Measurements from ENCODE around the gene PDE4DIP. TPM values are rescaled to one million over a fixed set of nuclear protein-coding genes. Genes with fewer than 3 reads are reported as not detected.
"Not testable (repeated sequence)": the region's sequence is repeated elsewhere in the genome, so short reads cannot be mapped to it uniquely, and the experiment has no call there.

Gene PDE4DIP
- total and polyA plus RNA-seq, 4 donors, result 131 to 249 (median 215) TPM

- not testable (repeated sequence) for H3K4me1 ChIP-seq (ENCODE audit: control insufficient read depth, insufficient read depth, low read length); H3K36me3 ChIP-seq (ENCODE audit: control insufficient read depth, insufficient read depth, low read length); H3K9me3 ChIP-seq (ENCODE audit: control insufficient read depth, insufficient read depth, low read length); H3K4me3 ChIP-seq (ENCODE audit: low read depth, low read length); DNase-seq (ENCODE audit: low read depth in 4 of 6, low spot score in 6 of 6); H3K27me3 ChIP-seq (ENCODE audit: control insufficient read depth, insufficient read depth, low read length); H3K27ac ChIP-seq (ENCODE audit: low read depth, low read length)
- no CpG with 5 or more reads among the region's 3 CpGs for WGBS (ENCODE audit: insufficient coverage)
Measured at GRCh38 chr1:148862590-148862989, 18.4 kb downstream of the PDE4DIP start.

DNA sequence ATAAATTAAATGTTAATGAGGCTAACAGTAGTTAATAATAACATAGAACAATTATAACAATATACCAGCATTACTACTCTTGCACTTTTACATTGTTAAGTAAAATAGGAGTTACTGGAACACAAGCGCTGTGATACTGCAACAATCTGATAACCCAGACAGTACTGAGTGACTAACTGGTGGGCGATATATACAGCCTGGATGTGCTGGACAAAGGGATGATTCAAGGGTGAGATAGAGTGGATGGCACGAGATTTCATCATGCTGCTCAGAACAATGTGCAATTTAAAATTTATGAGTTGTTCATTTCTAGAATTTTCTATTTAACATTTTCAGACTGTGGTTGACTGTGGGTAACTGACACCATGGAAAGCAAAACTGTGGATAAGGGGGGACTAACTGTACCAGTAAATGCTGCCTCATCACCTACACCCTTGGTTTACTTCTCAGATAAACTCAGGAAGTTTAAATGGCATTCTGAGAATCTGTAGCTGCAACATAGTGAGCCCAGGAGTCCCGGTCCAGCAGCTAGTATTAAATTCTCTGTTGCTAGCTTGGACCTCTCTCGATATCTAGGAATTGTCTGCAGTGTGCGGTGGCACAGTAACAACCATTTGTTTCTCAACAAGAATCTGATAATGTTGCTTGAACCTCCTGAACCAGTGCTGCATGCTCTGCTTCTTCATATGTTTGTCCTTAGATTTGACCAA, 24.9 kb downstream of the PDE4DIP start:
- not testable (repeated sequence) for DNase-seq (ENCODE audit: low read depth in 4 of 6, low spot score in 6 of 6); H3K9me3 ChIP-seq (ENCODE audit: control insufficient read depth, insufficient read depth, low read length); H3K4me3 ChIP-seq (ENCODE audit: low read depth, low read length); H3K36me3 ChIP-seq (ENCODE audit: control insufficient read depth, insufficient read depth, low read length); H3K27me3 ChIP-seq (ENCODE audit: control insufficient read depth, insufficient read depth, low read length); H3K27ac ChIP-seq (ENCODE audit: low read depth, low read length); H3K4me1 ChIP-seq (ENCODE audit: control insufficient read depth, insufficient read depth, low read length)
- no CpG with 5 or more reads among the region's 6 CpGs for WGBS (ENCODE audit: insufficient coverage)

DNA sequence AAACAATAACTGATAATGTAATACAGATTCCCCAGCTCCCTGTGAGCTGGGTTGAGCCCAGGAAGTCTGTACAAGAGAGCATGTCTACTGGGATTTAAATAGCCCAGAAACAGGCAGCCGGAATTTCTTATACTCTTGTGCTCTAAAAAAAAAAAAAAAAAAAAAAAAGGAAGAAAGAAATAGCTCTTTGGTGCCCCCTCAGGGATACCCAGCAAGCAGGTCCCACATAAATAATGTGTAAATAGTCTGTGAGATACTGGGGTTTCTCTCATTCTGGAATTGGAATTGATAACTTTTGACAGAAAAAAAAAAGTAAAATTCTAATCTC, 25.4 kb downstream of the PDE4DIP start:
- no CpG with 5 or more reads among the region's 1 CpG for WGBS (ENCODE audit: insufficient coverage)
- not testable (repeated sequence) for H3K27ac ChIP-seq (ENCODE audit: low read depth, low read length); H3K36me3 ChIP-seq (ENCODE audit: control insufficient read depth, insufficient read depth, low read length); H3K9me3 ChIP-seq (ENCODE audit: control insufficient read depth, insufficient read depth, low read length); DNase-seq (ENCODE audit: low read depth in 4 of 6, low spot score in 6 of 6); H3K4me1 ChIP-seq (ENCODE audit: control insufficient read depth, insufficient read depth, low read length); H3K4me3 ChIP-seq (ENCODE audit: low read depth, low read length); H3K27me3 ChIP-seq (ENCODE audit: control insufficient read depth, insufficient read depth, low read length)

DNA sequence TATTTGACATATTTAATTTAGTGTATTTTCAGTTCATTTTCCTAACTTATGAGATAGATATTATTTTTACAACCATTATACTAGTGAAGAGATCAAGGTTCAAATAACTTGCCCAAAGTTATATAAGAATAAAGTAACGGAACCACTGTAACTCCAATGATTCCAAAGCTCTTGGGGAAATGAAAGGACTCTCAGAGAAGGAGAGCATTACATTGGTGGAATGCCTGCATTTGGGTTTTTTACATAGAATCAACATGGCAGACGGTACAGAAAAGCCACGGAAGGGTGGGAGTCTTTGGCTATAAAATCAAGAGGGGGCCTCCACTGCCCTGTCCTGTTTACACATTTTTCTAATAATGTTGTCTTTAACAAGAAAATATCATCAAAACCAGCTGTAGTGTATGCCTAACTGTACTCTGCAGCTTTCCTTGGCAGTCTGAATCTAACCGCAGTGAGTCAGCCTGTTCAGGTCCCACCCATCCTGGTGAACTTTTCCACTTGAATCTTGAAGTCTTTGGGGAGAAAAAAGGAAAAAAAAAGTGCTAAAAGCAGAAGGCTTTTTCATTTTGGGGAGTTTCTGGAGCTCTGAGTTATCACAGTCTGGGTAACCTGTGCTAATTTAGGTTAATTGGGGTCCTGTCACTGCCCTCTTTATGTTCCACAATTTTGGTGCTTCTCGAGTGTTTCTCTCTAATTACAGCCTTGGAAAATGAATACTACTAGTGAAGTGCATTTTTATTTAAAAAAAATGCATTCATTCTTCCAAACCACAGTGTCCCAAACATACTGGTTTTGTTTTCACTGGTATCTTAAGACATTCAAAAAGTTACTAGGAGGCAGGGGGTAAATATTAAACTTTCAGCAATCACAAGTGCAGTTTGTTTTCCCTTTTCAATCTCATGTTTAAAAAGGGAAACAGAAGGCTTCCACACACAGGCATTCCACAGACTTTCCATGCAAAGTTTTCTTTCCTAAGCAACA, 30.5 kb downstream of the PDE4DIP start:
- WGBS (ENCODE audit: insufficient coverage), result no CpG with 5 or more reads among the region's 5 CpGs
- H3K27me3 ChIP-seq (ENCODE audit: control insufficient read depth, insufficient read depth, low read length); H3K36me3 ChIP-seq (ENCODE audit: control insufficient read depth, insufficient read depth, low read length); H3K4me1 ChIP-seq (ENCODE audit: control insufficient read depth, insufficient read depth, low read length); DNase-seq (ENCODE audit: low read depth in 4 of 6, low spot score in 6 of 6); H3K9me3 ChIP-seq (ENCODE audit: control insufficient read depth, insufficient read depth, low read length); H3K27ac ChIP-seq (ENCODE audit: low read depth, low read length); H3K4me3 ChIP-seq (ENCODE audit: low read depth, low read length): not testable (repeated sequence)

- not testable (repeated sequence) for H3K9me3 ChIP-seq (ENCODE audit: control insufficient read depth, insufficient read depth, low read length); H3K4me1 ChIP-seq (ENCODE audit: control insufficient read depth, insufficient read depth, low read length); H3K27ac ChIP-seq (ENCODE audit: low read depth, low read length); H3K4me3 ChIP-seq (ENCODE audit: low read depth, low read length); DNase-seq (ENCODE audit: low read depth in 4 of 6, low spot score in 6 of 6); H3K27me3 ChIP-seq (ENCODE audit: control insufficient read depth, insufficient read depth, low read length); H3K36me3 ChIP-seq (ENCODE audit: control insufficient read depth, insufficient read depth, low read length)
- WGBS (ENCODE audit: insufficient coverage), result no CpG with 5 or more reads among the region's 2 CpGs
Measured at GRCh38 chr1:148879812-148880416, 35.7 kb downstream of the PDE4DIP start.

DNA sequence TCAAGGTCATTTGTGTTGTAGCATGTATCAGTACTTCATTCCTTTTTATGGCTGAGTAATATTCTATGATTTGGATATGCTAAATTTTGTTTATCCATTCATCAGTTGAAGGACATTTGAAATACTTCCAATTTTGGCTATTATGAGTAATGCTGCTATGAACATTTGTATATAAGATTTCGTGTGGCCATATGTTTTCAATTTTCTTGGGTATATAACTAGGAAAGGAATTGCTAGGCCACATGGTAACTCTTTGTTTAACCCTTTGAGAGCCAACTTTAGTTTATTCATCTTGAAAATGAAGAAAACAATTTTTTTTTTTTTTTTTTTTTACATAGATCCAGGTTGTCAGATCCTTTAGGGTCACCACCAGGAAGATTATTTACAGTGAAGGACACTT, 37.0 kb downstream of the PDE4DIP start:
- DNase-seq (ENCODE audit: low read depth in 4 of 6, low spot score in 6 of 6); H3K4me3 ChIP-seq (ENCODE audit: low read depth, low read length); H3K4me1 ChIP-seq (ENCODE audit: control insufficient read depth, insufficient read depth, low read length); H3K27me3 ChIP-seq (ENCODE audit: control insufficient read depth, insufficient read depth, low read length); H3K27ac ChIP-seq (ENCODE audit: low read depth, low read length); H3K36me3 ChIP-seq (ENCODE audit: control insufficient read depth, insufficient read depth, low read length); H3K9me3 ChIP-seq (ENCODE audit: control insufficient read depth, insufficient read depth, low read length): not testable (repeated sequence)
- no CpG with 5 or more reads among the region's 1 CpG for WGBS (ENCODE audit: insufficient coverage)

- H3K27me3 ChIP-seq (ENCODE audit: control insufficient read depth, insufficient read depth, low read length); H3K27ac ChIP-seq (ENCODE audit: low read depth, low read length); H3K4me3 ChIP-seq (ENCODE audit: low read depth, low read length); DNase-seq (ENCODE audit: low read depth in 4 of 6, low spot score in 6 of 6); H3K36me3 ChIP-seq (ENCODE audit: control insufficient read depth, insufficient read depth, low read length); H3K9me3 ChIP-seq (ENCODE audit: control insufficient read depth, insufficient read depth, low read length); H3K4me1 ChIP-seq (ENCODE audit: control insufficient read depth, insufficient read depth, low read length): not testable (repeated sequence)
- no CpG with 5 or more reads among the region's 4 CpGs for WGBS (ENCODE audit: insufficient coverage)
Measured at GRCh38 chr1:148885219-148885618, 41.0 kb downstream of the PDE4DIP start.

DNA sequence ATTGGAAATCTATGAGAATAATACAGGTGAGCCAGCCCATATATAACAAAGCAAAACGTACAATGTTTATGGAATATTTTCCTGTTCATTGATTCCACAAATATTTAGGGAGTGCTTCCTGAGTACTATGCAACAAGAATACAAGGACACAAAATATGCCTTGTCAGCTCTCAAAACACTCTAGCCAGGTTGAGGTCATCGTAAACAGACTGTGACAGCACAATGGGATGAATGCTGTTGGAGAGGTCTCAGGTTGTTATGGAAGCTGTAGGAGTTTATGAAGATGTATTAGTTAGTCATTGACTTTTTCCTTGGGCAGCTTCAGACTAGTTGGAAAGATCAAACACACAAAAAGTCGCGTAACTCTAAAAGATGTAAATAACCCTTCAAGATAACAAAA, 42.1 kb downstream of the PDE4DIP start:
- H3K4me1 ChIP-seq (ENCODE audit: control insufficient read depth, insufficient read depth, low read length); H3K27ac ChIP-seq (ENCODE audit: low read depth, low read length); H3K27me3 ChIP-seq (ENCODE audit: control insufficient read depth, insufficient read depth, low read length); H3K4me3 ChIP-seq (ENCODE audit: low read depth, low read length); DNase-seq (ENCODE audit: low read depth in 4 of 6, low spot score in 6 of 6); H3K9me3 ChIP-seq (ENCODE audit: control insufficient read depth, insufficient read depth, low read length); H3K36me3 ChIP-seq (ENCODE audit: control insufficient read depth, insufficient read depth, low read length): not testable (repeated sequence)
- WGBS (ENCODE audit: insufficient coverage), result no CpG with 5 or more reads among the region's 4 CpGs

GRCh38 chr1:148888597-148888996, 44.4 kb downstream of the PDE4DIP start:
- H3K9me3 ChIP-seq (ENCODE audit: control insufficient read depth, insufficient read depth, low read length); H3K4me3 ChIP-seq (ENCODE audit: low read depth, low read length); H3K36me3 ChIP-seq (ENCODE audit: control insufficient read depth, insufficient read depth, low read length); DNase-seq (ENCODE audit: low read depth in 4 of 6, low spot score in 6 of 6); H3K27me3 ChIP-seq (ENCODE audit: control insufficient read depth, insufficient read depth, low read length); H3K4me1 ChIP-seq (ENCODE audit: control insufficient read depth, insufficient read depth, low read length); H3K27ac ChIP-seq (ENCODE audit: low read depth, low read length): not testable (repeated sequence)
- no CpG with 5 or more reads among the region's 5 CpGs for WGBS (ENCODE audit: insufficient coverage)

Measured in spinal cord (tissue), 10 donors.